Prostate gland (tissue), 2 donors: ENCODE results near the gene SERPINA4.

Source experiments
- CTCF ChIP-seq, 4 experiments: fragments of 200-600 bp in 2 of 4; fragments of 450-650 bp in 2 of 4; sonication (generic) in 2 of 4; IDR thresholded peaks; 1 replicate in 3 of 4; 2 replicates in 1 of 4; pipeline ENCODE4 v1.5.1; 2016 to 2019; ENCODE audit warnings: antibody characterized with exemption in 4 of 4, mild to moderate bottlenecking in 2 of 4, moderate library complexity in 2 of 4
- POLR2A ChIP-seq: fragments of 450-650 bp; IDR thresholded peaks from one replicate; pipeline ENCODE4 v1.6.1; 2016; ENCODE audit warnings: antibody characterized with exemption, mild to moderate bottlenecking
- POLR2AphosphoS5 ChIP-seq: sonication (generic); formaldehyde crosslinking; IDR thresholded peaks from one replicate; pipeline ENCODE4 v1.6.1; 2017; ENCODE audit warnings: antibody characterized with exemption

- TF ChIP-seq POLR2AphosphoS5 (no peak), POLR2A (no peak), CTCF (IDR thresholded peaks at IDR 0.05) (no peak)
Observed at GRCh38 chr14:94562941-94563883, 2.0 kb downstream of the SERPINA4 start.
